GM13977 (cell line): ENCODE results near the gene GRAMD1B.

Source experiments
- DNase-seq: peaks from one replicate; pipeline ENCODE4 v3.0.0; 2012; ENCODE audit warnings: low spot score
- in situ Hi-C: fragments of 300-500 bp; cut with MboI; formaldehyde crosslinking; loops from one replicate; pipeline ENCODE4 v1.12.0; 2022; ENCODE audit warnings: low sequenced_read_pairs, low pct_unique_long_range_greater_than_20kb, mixed read lengths, inconsistent platforms; ENCODE audit not compliant: unreplicated experiment
- TF ChIP-seq, protein P1 (sequence below): IDR thresholded peaks from 2 replicates; pipeline ENCODE4 v1.5.1; 2012; ENCODE audit warnings: mild to moderate bottlenecking, control low read depth; ENCODE audit not compliant: insufficient read depth; ENCODE audit errors: extremely low read depth, missing control alignments

GRAMD1B gene

DNA sequence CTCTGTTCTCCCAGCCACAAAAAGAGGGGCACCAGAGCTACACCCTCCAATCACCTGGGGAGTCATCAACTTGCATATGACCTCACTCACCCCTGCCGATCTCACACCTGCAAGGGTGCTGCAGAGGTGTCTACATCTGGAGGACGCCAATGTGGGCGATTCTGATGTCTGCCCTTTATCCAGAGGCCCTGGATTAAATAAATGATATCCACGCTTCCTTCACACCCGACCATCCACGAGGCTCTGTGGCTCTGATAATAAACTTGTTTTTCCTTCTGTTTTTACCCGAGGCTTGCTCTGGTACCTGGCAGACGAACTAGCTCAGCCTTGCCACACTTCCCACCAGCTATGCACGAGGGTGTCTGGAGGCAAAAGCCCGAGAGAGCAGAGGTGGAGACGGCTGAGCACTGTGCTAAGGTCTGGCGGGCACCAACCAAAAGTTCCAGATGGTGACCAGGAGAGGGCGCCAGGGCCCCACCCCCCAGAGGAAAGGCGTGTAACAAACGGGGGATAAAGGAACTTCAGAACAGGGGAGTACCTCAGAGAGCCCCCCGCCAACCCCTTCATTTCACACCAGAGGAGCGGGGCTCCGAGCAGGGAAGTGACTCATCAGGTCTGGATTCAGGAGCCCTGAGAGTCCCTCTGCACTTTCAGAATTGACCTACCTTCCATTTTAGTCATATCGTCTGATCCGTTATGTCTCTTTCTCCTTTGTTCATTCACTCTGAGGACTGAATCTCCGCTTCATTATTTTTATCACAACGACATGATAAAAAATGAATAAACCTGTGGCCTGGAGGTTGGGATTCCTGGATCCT is 210.8 kb downstream of the GRAMD1B start:
- peak; percentile 69 for DNase-seq
- in situ Hi-C loops = no loop called here
- TF ChIP-seq, protein P1, sequence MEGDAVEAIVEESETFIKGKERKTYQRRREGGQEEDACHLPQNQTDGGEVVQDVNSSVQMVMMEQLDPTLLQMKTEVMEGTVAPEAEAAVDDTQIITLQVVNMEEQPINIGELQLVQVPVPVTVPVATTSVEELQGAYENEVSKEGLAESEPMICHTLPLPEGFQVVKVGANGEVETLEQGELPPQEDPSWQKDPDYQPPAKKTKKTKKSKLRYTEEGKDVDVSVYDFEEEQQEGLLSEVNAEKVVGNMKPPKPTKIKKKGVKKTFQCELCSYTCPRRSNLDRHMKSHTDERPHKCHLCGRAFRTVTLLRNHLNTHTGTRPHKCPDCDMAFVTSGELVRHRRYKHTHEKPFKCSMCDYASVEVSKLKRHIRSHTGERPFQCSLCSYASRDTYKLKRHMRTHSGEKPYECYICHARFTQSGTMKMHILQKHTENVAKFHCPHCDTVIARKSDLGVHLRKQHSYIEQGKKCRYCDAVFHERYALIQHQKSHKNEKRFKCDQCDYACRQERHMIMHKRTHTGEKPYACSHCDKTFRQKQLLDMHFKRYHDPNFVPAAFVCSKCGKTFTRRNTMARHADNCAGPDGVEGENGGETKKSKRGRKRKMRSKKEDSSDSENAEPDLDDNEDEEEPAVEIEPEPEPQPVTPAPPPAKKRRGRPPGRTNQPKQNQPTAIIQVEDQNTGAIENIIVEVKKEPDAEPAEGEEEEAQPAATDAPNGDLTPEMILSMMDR = peak; percentile 88

DNA sequence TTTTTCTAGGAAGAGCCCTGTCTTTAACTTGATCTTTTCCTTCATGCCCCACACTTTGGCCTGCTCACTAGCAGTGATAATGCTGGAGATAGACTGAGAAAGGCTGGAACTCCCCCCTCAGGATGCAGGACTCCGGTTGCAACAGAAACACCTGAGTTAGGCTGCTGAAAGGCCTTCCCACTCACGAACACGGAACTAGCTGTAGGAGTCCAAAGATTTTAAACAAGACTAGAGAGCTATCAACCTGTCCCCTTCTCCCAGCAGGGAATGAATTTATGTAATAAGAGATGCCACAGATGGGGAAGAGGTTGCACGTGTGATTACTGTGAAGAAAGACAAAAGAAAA is 211.4 kb downstream of the GRAMD1B start:
- TF ChIP-seq, protein P1 = no peak
- DNase-seq = no peak
- in situ Hi-C loops = no loop called here

DNA sequence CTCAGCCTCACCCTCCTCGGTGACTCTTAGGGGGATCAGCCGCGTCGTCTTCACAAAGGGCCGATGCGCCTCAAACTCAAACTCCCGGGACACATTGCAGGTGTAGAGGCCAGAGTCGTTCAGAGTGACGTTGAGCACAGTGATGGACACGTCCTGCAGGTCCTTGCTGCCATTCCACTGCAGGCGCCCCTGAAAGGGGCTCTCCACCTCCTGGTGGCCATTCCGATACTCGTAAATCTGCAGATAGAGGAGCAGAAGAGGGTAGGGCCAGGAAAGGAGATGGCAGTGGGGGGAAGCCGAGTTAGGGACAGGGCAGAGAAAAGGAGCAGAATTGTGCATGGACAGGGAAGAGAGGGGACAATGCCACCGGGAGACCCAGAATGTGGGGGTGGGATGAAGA is 212.4 kb downstream of the GRAMD1B start:
- in situ Hi-C loops = no loop called here
- DNase-seq = no peak
- TF ChIP-seq, protein P1 = no peak

DNA sequence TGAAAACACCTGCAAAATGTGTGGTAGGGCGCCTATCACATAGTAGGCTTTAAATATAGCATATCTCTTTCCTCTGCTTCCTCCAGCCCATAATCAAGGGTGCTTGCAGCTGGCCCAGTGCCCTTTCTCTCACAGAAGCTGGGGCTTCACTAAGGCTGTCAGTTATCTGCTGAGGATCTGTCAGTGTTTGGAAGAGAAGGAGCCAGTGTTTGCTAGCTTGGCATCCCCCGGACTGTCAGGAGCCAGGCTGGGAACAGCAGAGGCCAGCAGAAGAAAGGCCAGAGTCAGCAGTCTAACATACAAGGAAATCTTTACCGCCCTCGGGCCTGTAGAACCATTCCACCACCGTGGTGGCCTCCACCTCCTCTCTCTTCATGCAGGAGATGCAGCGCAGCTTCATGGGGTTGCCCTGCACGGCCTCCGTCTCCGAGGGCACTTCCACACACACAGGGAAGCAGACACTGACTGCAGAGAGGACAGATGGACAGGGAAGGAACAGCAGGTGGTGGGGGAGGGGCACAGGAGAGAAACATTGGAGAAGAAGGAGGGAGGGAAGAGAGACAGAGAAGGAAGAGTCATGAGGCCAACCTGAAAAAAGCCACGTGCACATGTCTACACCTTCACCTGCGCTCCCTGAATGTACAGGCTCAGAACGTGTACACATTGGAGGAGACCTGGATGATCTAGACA is 215.4 kb downstream of the GRAMD1B start:
- in situ Hi-C loops = no loop called here
- TF ChIP-seq, protein P1 = no peak
- no peak for DNase-seq

DNA sequence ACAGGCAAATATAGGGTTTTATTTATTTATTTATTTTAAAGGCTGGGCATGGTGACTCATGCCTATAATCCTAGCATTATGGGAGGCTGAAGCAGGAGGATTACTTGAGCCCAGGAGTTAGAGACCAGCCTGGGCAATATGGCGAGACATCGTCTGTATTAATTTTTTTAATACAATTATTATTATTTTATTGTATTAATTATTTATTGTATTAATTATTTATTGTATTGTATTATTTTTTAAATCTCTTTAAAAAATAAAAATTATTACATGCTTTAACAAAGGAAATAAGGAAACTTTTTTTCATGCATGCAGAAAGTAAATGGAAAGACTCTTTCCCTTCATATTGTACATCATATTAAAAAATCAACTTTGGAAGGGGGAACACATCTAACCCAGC is 220.8 kb downstream of the GRAMD1B start:
- no peak for DNase-seq
- in situ Hi-C loops = no loop called here
- TF ChIP-seq, protein P1 = no peak

DNA sequence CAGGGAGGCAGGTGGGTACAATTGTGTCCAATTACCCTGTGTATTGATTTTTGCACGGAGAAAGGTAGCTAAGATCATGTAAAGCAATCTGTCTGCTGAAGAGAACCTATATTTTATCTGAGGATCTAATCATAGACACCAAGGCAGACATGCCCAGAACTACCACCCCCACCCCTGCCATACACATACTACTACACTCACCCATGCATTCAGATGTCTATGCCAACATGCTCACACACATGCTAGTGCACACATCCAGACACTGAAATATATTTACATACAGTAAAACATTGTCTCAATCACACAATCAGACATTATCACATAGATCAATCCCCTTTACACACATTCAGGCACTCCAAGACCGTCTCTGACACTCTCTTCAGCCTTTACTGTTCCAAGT is 222.5 kb downstream of the GRAMD1B start:
- DNase-seq = no peak
- TF ChIP-seq, protein P1 = no peak
- in situ Hi-C loops = no loop called here

DNA sequence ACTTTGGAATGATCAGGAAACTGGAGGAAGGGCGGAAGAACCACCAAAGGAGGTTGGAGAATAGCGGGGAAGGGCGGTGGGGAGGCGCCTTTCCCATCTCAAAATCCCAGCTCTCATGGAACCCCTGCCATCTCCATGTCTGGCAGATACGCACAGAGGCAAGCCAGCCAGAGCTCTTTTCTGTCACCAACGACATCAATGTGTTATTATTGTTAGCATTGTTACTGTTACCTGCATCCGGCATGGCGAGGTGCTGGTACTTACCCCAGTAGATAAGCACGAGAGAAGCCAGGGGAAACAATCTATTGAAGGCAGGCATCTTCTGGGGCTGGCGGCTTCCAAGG is 223.4 kb downstream of the GRAMD1B start:
- no peak for DNase-seq
- TF ChIP-seq, protein P1 = no peak
- in situ Hi-C loops = no loop called here
